Osteocyte (in vitro differentiated cells): ENCODE results near the gene TOM1L2. TPM values are rescaled to one million over a fixed set of nuclear protein-coding genes. Genes with fewer than 3 reads are reported as not detected.

Experiments
- DNase-seq: peaks from one replicate; pipeline ENCODE4 v3.0.0; 2021; ENCODE audit warnings: mixed read lengths; ENCODE audit not compliant: unreplicated experiment; ENCODE audit errors: extremely low spot score
- H3K27ac Mint-ChIP-seq: one replicate; pipeline ENCODE4 v1.8.0; 2021; ENCODE audit warnings: mild to moderate bottlenecking, mixed read lengths; ENCODE audit not compliant: unreplicated experiment
- H3K27me3 Mint-ChIP-seq: one replicate; pipeline ENCODE4 v1.8.0; 2021; ENCODE audit warnings: mixed read lengths; ENCODE audit not compliant: unreplicated experiment
- H3K36me3 Mint-ChIP-seq: one replicate; pipeline ENCODE4 v1.8.0; 2021; ENCODE audit warnings: mixed read lengths; ENCODE audit not compliant: unreplicated experiment
- H3K4me1 Mint-ChIP-seq: one replicate; pipeline ENCODE4 v1.8.0; 2021; ENCODE audit warnings: mixed read lengths; ENCODE audit not compliant: unreplicated experiment
- H3K4me3 Mint-ChIP-seq: one replicate; pipeline ENCODE4 v1.8.0; 2021; ENCODE audit warnings: mild to moderate bottlenecking, moderate library complexity, mixed read lengths; ENCODE audit not compliant: unreplicated experiment
- H3K9me3 Mint-ChIP-seq: one replicate; pipeline ENCODE4 v1.8.0; 2021; ENCODE audit warnings: mixed read lengths; ENCODE audit not compliant: unreplicated experiment
- total RNA-seq: library from RNA; stranded (reverse); gene quantifications from 2 replicates; pipeline ENCODE4 v1.2.1, GENCODE V29; 2021
- TF ChIP-seq, protein P1 (sequence below): fragments of 200-600 bp; sonication (generic); IDR thresholded peaks from 2 replicates; pipeline ENCODE4 v1.5.0; 2021; ENCODE audit warnings: antibody characterized with exemption, mild to moderate bottlenecking, moderate library complexity

The TOM1L2 gene
- total RNA-seq, 1 donor from 2014 or later = 69.7 TPM

GRCh38 chr17:17800504-17801021 lies 171.6 kb downstream of the TOM1L2 start:
- no peaks in the 10 kb centered on the region for H3K4me1 Mint-ChIP-seq
- no peaks in the 10 kb centered on the region for H3K9me3 Mint-ChIP-seq
- TF ChIP-seq, protein P1, sequence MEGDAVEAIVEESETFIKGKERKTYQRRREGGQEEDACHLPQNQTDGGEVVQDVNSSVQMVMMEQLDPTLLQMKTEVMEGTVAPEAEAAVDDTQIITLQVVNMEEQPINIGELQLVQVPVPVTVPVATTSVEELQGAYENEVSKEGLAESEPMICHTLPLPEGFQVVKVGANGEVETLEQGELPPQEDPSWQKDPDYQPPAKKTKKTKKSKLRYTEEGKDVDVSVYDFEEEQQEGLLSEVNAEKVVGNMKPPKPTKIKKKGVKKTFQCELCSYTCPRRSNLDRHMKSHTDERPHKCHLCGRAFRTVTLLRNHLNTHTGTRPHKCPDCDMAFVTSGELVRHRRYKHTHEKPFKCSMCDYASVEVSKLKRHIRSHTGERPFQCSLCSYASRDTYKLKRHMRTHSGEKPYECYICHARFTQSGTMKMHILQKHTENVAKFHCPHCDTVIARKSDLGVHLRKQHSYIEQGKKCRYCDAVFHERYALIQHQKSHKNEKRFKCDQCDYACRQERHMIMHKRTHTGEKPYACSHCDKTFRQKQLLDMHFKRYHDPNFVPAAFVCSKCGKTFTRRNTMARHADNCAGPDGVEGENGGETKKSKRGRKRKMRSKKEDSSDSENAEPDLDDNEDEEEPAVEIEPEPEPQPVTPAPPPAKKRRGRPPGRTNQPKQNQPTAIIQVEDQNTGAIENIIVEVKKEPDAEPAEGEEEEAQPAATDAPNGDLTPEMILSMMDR = no peak
- H3K36me3 Mint-ChIP-seq = peaks cover 18% of the 10 kb centered on the region
- H3K4me3 Mint-ChIP-seq = no peak overlapping the region
- H3K27ac Mint-ChIP-seq = no peak overlapping the region
- H3K27me3 Mint-ChIP-seq = no peaks in the 10 kb centered on the region
- DNase-seq = no peak

- Mint-ChIP-seq H3K27me3 (no peaks in the 10 kb centered on the region), H3K9me3 (no peaks in the 10 kb centered on the region), H3K4me1 (peaks cover 2% of the 10 kb centered on the region), H3K4me3 (no peak overlapping the region), H3K27ac (no peak overlapping the region), H3K36me3 (peaks cover 14% of the 10 kb centered on the region)
- DNase-seq = no peak
- TF ChIP-seq, protein P1 = no peak
Observed at GRCh38 chr17:17798573-17799255, 173.5 kb downstream of the TOM1L2 start.

DNA sequence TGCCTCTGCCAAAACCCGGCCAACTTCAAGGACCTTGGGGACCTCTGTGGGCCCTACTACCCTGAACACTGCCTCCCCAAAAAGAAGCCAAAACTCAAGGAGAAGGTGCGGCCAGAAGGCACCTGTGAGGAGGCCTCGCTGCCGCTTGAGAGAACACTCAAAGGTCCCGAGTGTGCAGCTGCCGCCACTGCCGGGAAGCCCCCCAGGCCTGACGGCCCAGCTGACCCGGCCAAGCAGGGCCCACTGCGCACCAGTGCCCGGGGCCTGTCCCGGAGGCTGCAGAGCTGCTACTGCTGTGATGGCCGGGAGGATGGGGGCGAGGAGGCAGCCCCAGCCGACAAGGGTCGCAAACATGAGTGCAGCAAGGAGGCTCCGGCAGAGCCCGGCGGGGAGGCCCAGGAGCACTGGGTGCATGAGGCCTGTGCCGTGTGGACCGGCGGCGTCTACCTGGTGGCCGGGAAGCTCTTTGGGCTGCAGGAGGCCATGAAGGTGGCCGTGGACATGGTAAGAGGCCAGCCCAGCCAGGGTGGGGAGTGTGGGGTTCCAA lies 174.1 kb downstream of the TOM1L2 start:
- Mint-ChIP-seq H3K27me3 (no peaks in the 10 kb centered on the region), H3K36me3 (peaks cover 17% of the 10 kb centered on the region), H3K9me3 (no peaks in the 10 kb centered on the region), H3K4me1 (peaks cover 6% of the 10 kb centered on the region), H3K4me3 (no peak overlapping the region), H3K27ac (no peak overlapping the region)
- DNase-seq = no peak
- TF ChIP-seq, protein P1 = no peak

- peaks cover 12% of the 10 kb centered on the region for H3K4me1 Mint-ChIP-seq
- H3K36me3 Mint-ChIP-seq = peaks cover 17% of the 10 kb centered on the region
- no peaks in the 10 kb centered on the region for H3K27me3 Mint-ChIP-seq
- TF ChIP-seq, protein P1 = no peak
- no peak for DNase-seq
- H3K4me3 Mint-ChIP-seq = no peak overlapping the region
- H3K9me3 Mint-ChIP-seq = no peaks in the 10 kb centered on the region
- H3K27ac Mint-ChIP-seq = no peak overlapping the region
Observed at GRCh38 chr17:17797119-17797809, 174.9 kb downstream of the TOM1L2 start.

DNA sequence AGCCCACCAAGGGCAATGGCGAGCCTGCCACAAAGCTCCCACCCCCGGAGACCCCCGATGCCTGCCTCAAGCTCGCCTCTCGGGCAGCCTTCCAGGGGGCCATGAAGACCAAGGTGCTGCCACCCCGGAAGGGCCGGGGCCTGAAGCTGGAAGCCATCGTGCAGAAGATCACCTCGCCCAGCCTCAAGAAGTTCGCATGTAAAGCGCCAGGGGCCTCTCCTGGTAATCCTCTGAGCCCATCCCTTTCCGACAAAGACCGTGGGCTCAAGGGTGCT lies 175.5 kb downstream of the TOM1L2 start:
- no peaks in the 10 kb centered on the region for H3K9me3 Mint-ChIP-seq
- no peak for DNase-seq
- H3K27me3 Mint-ChIP-seq = no peaks in the 10 kb centered on the region
- no peak overlapping the region for H3K4me3 Mint-ChIP-seq
- H3K27ac Mint-ChIP-seq = no peak overlapping the region
- TF ChIP-seq, protein P1 = no peak
- peaks cover 14% of the 10 kb centered on the region for H3K36me3 Mint-ChIP-seq
- H3K4me1 Mint-ChIP-seq = peaks cover 17% of the 10 kb centered on the region
